Globus pallidus (tissue), 1 donor: ENCODE data around the gene CFAP20DC.
"Not testable (repeated sequence)": the region's sequence is repeated elsewhere in the genome, so short reads cannot be mapped to it uniquely, and the experiment has no call there.

Source experiments
- DNase-seq: peaks from one replicate; pipeline ENCODE4 v3.0.0-alpha.2; 2015; ENCODE audit warnings: low spot score

CFAP20DC gene

DNA sequence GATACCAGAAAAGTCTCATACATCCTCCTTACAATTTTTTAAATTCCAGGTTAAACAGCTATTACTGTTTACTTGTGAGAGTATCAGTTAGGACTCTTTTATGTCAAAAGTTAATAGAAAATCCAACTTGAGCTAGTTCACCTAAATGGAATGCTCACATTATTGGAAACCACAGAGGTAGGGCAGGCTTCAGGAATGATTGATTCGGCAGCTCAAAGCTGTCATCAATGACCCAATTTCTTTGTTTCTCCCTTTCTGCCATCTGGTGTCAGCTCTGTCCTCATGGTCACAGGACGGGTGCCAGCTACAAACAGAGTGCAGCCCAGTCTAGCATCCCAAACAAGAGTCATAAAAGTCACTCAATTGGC, 32.2 kb downstream of the CFAP20DC start:
- DNase-seq = no peak

DNA sequence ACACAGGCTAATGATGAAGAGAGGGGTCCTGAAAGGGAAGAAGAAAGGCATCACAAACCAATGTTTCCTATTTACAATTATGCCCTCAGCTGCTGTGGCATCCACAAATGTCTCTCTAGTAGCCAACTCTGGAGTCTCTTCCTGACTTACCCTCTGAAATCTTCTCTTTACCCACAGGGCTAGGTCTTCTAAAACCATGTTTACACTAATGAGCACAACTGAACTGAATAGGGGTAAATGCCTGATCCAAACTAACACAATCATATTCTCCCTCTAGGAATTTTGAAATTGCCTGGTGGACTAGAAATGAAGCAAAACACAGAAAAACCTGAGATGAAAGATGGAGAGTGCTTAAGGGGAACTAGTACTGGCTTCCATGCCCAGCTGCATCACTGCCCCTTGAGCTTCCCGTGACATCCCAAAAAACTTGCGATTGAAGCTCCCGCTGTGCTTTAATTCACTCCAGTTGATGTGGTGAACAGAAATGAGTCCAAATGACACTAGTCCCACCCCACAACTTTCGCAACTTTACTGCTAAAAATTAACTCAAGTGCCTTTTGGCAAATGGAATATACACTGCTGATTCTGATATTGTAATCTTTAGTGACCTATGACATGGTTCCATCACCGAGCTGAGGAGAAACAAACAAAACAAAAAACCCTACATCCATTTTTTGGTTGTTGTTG, 32.8 kb downstream of the CFAP20DC start:
- no peak for DNase-seq

DNA sequence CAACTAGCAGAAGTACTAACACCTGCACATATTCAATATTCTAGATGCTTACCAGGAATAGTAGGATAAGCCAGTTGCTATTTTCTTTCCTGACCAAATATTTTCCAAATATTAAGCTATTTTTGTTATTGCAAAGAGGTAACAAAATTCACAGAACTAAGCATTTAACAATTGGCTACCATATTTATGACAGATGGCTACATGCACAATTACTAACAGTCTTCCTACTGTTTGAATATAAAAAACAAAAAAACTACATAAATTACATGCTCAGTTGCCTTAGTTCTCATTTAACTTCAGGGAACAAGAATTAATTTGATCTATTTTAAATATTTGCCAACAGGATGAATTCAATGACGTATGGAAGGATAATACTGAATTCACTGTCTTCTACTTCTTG, 36.2 kb downstream of the CFAP20DC start:
- no peak for DNase-seq

DNA sequence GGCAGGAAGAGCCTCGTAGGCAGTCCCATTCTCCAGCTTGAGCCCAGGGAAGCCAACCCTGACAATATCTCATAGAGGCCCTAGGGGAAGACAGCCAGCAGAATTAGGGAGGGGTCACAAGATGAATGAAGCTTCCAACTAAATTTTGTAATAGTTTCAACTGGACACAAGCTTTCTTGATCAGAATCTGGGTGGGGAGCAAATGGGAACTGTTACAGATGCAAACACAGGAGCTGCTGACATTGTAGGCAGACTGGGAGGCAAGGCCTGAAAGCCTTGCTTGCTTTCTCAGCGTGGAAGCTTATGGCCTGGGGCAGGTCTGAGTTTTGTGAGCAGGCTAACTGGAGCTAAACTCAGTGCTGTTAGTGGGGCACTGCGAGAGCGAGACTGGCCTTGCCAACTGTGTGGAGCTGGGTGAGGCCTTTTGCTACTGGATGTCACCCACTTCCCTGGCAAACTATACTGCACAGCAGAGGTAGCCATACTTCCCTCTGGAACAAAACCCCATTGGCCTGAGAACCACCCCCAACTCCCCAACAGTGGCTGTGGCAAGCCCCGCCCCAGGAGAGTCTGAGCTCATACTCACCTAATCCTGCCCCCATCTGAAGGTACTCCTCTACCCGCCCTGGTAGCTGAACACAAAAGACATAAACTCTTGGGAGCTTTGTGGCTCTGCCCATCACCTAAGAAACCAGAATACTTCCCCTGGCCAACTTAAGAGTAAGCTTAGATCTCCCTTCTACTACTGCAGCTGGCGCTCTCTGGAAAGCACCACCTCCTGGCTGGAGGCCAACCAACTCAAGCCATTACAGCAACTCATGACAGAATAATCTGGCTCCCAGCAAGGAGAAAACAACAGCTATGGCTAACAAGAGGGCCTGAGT, 42.9 kb downstream of the CFAP20DC start:
- DNase-seq = no peak

DNA sequence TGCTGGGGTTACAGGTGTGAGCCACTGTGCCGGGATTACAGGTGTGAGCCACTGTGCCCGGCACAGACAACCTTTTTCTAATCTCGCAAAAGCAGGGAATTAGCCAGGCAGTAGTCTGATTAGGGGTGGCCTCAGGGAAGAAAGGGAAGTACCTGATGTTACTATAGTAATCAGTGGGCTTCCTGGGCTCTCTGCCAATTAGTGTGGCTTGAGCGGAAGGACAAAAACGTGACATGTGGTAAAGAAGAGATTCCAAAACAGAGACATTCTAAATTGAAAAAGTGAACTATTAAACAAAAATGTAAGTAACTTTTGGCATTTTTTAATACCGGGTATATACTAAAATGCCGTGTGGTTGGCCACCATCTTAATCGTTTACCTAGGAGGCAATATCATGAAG, 48.1 kb downstream of the CFAP20DC start:
- DNase-seq = no peak

DNA sequence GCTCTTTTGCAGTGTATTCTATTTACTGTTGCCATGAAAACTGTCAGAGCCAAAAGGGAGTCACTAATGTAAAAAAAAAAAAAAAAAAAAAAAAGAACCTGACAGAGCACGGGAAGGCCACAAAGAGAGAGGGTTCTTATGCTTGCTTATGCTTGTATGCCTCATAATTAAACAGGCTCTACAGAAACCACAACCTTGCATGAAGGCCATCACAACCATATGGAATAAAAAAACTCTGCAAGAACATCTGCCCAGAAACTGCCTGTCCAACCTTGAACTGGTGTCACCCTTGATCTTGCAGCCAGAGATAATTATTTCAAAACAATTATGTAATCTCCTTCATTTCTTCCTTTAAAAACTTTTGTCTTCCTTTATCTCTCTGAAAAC, 50.1 kb downstream of the CFAP20DC start:
- DNase-seq = no peak

DNA sequence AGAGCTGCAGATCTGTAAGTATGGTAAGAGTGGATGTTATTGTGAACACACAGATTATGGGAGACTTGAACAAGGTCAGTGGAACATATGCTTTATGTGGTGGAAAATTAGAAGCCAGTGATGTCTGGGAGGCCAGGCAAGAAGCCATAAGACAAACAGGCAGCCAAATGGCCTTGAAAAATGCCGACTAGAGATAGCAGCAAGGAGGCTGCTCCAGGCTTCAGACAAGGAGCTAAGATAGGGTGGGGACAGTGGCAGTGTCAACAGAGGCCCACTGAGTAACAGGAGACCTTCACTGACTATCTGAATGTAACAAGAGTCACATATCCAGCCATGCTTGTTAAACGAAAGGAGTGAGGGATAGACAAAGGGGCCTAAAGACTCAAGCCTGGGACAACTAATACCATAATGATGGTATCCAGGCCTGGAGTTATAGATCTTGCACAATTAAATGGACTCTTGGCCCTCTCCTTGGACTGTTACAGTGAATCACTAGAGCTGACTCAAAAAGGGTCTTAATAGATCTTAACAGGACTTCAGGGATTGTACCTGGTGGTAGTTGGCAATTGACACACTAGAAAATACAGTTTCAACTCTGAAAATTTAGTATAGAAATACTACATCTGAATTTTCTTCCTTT, 50.6 kb downstream of the CFAP20DC start:
- DNase-seq = no peak

DNA sequence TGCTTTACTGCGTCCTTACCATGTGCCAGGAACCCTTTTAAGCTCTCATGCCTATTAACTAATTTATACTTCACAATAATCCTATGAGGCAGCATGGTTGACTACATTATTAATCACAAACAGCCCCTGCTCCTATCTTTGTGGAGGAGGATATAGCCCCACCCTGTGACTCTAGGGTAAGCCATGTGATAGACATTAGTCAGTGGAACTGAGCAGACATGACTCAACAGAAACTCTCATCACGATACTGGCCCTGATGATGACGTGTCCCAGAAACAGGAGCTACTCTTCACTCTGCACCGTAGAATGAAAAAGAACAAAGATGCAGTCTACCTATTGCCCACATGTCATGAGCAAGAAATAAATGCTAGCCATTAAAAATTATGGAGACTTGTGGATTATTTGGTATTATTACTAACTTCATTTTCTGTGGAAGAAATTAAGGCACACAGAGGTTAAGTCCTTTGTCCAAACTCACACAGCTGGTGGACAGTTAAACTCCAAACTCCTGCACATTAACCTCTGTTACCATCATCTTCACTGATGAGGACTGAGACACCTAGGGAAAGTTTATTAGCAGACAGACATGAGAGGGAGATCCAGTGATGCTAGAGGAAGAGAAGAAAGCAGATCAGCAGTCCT, 51.2 kb downstream of the CFAP20DC start:
- DNase-seq = no peak

DNA sequence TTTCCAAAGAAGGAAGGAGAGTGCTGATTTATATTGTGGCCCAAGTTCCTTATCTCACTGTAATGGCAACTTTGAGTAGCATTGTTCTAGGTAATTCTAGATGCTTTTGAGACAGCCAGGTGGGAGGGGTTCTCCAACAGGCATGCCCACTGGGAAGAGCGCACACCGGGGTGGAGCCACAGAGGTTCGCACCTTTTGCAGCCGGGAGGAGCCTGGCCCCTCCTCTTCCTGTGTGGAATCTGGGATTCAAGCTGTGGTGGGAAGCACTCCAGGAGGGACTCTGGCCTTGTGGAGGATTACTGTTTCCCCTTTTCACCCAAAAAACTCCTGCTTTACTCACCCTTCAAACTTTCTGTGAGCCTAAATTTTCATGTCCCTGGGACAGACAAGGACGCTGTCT, 53.1 kb downstream of the CFAP20DC start:
- DNase-seq = no peak

DNA sequence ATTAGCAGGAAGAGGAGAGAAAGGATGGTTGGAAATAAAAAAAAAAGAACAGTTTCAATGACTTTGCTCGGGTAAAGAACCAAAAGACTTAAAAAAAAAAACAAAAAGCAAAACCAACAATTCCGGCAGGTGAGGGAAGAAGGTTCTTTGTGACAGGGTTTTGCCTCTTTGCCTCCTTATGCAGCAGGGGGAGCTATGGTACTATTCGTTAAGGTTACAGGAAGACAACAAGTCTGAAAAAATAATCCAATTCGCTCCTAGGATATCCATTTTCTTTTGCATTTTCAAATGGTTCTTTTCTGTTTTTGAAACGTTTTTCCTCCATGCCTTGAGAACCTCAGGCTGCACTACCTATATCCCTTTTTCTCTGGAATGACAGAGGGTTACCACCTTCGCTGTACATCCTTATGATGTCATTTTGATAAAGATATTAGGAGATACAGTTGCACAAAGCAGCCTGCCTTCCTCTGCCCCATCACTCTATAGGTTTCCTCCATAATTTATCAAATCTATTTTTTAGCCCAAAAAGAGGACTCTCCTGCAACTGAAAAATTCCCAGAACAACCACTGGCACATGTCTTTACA, 55.0 kb downstream of the CFAP20DC start:
- DNase-seq = peak; percentile 30

DNA sequence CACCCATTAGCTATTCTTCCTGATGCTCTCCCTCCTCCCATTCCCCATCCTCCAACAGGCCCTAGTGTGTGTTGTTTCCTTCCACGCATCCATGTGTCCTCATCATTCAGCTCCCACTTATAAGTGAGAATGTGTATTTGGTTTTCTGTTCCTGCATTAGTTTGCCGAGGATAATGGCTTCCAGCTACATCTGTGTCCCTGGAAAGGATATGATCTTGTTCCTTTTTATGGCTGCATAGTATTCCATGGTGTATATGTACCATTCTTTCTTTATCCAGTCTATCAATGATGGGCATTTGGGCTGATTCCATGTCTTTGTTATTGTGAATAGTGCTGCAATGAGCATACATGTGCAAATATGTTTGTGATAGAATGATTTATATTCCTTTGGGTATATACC, 56.3 kb downstream of the CFAP20DC start:
- DNase-seq = no peak

DNA sequence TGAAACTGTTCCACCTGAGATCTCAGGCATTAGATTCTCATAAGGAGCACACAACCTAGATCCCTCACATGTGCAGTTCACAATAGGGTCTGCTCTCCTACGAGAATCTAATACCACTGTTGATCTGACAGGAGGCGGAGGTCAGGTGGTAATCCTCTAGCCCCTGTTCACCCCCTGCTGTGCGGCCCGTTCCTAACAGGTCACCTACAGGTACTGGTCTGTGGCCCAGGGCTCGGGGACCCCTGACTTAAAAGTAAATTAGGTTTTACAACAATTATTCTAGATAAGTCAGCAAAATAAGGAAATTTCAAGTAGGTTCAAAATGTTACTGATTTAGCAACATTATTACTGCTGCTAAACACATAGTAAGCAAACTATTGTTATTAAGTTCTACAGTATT, 58.2 kb downstream of the CFAP20DC start:
- no peak for DNase-seq

DNA sequence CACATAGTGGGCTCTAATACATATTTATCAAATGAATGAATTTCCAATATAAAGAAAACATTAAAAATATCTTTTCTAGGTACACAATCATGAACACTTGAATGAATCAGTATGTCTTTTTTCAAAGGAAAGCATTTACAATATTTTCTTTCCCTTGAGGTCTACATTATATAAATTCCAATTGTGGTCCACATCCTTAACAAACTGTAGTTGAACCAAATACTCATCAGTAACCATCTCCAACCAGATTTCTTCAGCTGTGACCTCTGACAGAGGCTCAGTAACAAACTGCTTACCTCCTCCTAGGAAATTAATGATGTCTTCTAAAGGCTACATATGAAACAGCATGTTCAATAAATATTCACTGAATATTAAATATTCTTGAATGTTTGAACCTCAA, 58.8 kb downstream of the CFAP20DC start:
- no peak for DNase-seq

DNA sequence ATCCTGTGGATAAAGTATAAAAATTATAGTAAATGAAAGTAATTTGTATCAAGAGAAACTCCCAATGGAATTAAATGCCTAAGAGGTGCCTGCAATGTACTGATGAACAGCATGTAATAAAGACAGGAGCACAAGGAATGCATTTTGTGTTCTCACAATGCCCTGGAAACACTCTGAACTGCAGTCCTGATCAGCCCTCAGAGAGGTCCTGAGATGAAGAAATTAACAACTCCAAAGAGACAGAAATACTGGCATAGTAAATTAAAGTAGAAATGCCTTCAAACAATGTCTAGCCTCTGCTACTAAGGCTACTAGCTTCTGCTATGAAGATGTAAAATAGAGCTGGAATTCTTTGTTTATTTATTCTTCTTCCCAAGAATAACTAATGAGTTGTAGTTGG, 59.9 kb downstream of the CFAP20DC start:
- no peak for DNase-seq

DNA sequence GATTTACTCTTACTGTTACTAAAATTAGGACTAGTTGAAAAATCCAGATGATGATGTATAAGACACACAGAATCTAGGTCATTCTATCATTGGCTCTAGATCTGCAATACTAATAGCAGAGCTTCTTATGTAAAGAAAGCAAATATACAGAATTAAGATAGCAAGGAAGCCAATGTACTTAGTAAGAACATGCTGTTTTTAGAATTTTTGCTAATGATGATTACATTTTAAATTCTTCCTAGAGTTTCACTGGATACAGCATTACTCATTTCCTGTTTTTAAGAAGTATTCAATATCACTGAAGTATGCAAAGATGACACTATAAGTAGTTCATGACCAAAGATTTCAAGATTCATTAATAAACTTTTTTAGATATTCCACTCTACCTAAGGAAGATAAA, 60.7 kb downstream of the CFAP20DC start:
- no peak for DNase-seq

DNA sequence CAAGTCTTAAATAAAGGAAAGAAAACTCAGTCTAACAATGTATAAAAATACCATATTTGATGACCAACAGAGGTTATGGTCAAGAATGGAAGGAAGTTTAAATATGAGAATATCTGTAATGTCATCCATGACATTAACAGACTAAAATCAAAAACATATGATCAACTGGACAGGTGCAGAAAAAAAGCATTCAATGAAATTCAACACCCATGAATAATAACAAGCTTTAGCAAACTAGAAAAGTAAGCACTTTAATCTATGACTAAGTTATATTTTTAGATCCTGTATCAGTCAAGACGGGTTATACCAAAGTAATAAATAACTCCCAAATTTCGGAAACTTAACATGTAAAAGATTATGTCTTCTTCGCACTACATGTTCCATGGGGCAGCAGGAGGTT, 61.8 kb downstream of the CFAP20DC start:
- DNase-seq = no peak

DNA sequence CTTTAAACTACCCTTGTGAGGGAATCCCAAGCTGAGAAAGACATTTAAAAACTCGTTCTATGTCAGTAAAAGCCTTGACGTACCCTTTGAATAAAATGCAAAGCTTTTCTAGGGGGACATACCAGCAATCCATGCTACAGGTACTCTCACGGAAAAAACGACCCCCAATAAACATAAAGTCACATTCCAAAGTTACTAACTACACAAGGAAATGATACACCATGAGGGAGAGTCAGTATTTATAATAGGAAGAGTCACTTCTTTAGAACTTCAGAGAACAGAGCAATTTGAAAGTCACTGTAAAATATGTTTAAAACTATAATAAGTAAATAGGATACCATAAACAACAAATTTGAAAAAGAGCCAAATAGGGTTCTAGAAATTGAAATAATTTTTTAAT, 63.2 kb downstream of the CFAP20DC start:
- no peak for DNase-seq

DNA sequence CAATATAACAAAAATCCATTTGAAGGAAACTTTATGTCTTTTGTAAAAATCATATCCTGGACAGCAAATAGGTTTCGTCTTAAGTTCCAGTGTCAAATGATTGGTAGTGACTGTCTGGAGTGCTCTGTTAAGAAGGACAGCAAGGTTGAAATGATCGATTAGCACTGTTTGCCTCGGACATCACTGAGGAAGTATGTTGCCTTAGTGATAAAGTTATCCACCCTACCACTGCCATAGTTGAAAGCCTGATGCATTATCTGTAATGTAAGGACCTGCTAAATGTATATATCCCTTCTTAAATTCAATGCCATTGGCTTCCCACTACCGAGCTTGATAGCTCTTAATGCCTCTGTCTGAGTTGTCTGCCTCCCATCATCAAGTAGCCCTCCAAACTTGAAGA, 70.0 kb downstream of the CFAP20DC start:
- no peak for DNase-seq

DNA sequence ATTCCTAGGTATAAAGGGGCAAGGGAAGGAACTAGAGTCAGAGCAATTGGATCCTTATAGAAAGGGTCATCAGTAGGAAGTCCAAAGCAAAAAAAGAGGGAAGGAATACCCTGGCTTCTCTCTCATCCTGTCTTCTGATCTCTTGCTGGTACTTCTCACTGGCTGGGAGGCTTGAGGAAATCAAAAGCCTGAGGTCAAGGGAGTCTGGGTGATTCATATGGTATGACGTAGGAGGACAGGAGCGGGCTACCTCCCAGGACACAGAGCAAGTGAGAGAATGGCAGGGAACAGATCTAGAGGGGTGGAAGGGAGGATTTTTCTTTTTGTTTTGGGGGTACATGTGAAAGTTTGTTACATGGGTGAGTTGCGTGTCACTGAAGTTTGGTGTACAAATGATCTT, 76.0 kb downstream of the CFAP20DC start:
- DNase-seq = no peak

DNA sequence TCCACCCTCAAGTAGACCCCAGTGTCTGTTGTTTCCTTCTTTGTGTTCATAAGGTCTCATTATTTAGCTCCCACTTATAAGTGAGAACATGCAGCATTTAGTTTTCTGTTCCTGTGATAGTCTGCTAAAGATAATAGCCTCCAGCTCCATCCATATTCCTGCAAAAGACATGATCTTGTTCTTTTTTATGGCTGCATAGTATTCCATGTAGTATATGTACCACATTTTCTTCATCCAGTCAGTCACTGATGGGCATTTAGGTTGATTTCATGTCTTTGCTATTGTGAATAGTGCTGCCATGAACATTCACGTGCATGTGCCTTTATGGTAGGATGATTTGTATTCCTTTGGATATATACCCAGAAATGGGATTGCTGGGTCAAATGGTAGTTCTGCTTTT, 82.0 kb downstream of the CFAP20DC start:
- not testable (repeated sequence) for DNase-seq

DNA sequence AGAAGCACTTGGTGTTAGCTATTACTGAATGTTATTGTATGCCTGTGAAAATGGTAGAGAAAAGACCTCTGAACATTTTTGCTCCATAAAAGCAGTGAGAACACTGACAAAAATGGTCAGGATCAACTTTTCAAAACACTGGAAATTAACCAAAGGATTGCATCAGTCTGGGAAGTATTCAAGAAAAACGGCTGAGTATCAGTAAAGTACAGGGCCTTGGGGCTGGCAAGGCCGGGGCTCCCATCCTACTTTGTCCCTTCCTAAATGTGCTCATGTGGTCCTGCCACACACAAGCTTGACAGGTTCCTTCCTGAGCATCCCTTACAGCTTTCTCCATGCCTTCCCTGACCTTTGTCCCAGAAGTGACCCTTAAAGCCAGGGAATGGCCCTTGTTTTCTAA, 84.0 kb downstream of the CFAP20DC start:
- DNase-seq = no peak

DNA sequence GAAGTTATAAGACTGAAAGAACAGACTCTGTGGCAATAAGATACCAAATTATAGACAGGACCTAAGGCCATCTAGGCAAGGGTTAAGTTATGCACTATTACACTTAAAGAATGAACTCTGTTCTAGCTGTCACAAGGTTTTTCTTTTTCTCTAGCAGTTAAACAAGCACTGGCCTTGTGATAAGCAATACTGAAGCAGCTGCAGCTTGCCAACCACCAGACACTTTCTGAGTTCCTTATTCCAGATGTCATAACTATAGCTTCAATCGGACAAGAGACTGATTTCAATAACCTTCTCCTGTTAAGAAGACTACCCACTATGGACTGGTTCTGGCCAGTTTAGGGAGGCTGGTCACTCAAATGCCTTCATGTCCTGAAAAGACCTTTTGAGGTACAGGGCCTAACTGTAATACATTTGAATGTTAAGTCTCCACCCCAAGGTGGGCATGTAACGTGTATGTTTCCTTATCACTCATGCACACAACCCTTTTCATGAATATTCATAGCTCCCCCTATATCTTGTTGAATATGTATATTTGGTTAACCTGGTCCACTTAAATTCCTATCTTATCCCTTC, 85.8 kb downstream of the CFAP20DC start:
- no peak for DNase-seq
